OCI-LY7 (cell line): ENCODE data around the gene KRT76.

Experiments
- CTCF ChIP-seq: fragments of 200-600 bp; sonication (generic); conservative IDR thresholded peaks from 2 replicates; pipeline ENCODE4 v1.5.1; 2014; ENCODE audit warnings: mild to moderate bottlenecking, antibody characterized with exemption, low read length, moderate library complexity, mixed read lengths
- EZH2phosphoT487 ChIP-seq: fragments of 200-600 bp; sonication (generic); IDR thresholded peaks from 2 replicates; pipeline ENCODE4 v1.6.1; 2018; ENCODE audit warnings: low read depth, borderline replicate concordance, mild to moderate bottlenecking, mixed run types, antibody characterized with exemption, low read length, moderate library complexity, mixed read lengths

- no peak for TF ChIP-seq CTCF
- no peak for TF ChIP-seq EZH2phosphoT487
Measured at GRCh38 chr12:52730383-52730782, 46.8 kb downstream of the KRT76 start.
